Erythroblast (primary cell): Measurements from ENCODE around the gene FAM151B.

Source experiments
- GATA1 ChIP-seq: IDR thresholded peaks from 2 replicates; pipeline ENCODE4 v1.6.1; 2011; ENCODE audit warnings: low read depth, mild to moderate bottlenecking, control low read depth, low read length, moderate library complexity
- POLR2A ChIP-seq: IDR thresholded peaks from 2 replicates; pipeline ENCODE4 v1.6.1; 2011; ENCODE audit warnings: mild to moderate bottlenecking, low read length

- TF ChIP-seq POLR2A: no peak
- no peak for TF ChIP-seq GATA1
These were observed 24.6 kb upstream of the FAM151B start for GRCh38 chr5:80463269-80463668.
